ENCODE data around the gene OR6S1.
"Not testable (repeated sequence)": the region's sequence is repeated elsewhere in the genome, so short reads cannot be mapped to it uniquely, and the experiment has no call there.

The OR6S1 gene

GRCh38 chr14:20630340-20631022 is 11.0 kb downstream of the OR6S1 start:
- DNase-seq, result peak; percentile 16

DNA sequence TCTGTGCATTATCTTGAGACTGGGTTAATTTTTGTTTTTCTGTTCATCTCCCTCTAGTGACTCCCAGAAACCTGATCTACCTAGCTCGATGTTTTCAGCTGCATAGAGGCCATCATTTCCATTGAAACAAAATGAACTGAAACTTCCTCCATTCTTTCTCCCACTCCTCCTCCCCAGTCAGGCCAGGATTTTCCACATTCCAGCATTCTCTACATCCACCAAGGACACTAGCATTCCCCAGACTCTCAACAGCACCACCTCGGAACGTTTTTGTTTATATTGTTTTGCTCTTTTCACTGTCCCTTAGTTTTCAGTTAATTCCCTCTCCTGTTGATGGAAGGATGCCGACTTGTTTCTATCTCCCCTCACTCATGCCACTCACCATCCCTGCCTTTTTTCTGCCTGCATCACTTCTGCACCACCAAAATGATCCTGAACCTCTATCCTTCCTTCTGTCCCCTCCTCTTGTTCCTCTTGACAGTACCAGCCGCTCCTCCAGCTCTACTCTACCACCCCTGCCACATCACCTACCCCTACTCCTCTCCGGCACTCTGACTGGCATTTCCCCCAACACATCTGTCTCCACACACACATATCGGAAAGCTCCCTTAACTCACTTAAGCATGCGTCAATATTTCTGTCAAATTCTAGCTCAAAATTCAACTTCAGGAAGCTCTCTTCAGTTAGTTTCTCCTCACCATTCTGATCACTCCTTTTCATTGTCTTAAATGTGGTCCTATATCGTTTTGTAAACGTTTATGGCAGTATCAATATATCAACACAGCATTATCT is 13.2 kb downstream of the OR6S1 start:
- DNase-seq, result no peak

- DNase-seq, result no peak
Observed at GRCh38 chr14:20627346-20628027, 14.0 kb downstream of the OR6S1 start.

- DNase-seq, result no peak
Observed at GRCh38 chr14:20626274-20626673, 15.2 kb downstream of the OR6S1 start.

DNA sequence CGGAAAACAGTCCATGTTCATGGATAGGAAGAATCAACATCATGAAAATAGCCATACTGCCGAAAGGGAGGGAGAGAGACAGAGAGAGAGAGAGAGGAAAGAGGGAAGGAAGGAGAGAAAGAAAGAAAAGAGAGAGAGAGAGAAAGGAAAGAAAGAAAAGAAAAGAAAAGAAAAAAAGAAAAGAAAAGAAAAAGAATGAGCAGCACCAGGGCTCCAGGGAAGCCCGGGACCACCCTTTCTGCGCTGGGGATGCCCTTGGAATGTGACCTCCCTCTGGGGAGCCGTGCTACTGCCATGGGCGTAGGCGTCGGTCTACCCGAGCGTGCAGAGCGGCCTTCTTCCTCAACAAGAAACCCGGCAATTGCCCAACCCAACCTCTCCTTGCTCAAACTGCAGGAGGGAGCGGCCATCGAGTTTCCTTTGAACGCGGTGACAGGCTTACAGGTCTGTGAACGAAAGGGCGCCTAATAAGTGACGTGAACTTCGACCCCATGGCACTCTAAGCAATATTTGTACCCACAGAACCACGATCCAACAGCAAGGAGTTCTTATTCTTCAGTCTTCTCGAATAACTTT is 16.9 kb downstream of the OR6S1 start:
- no peak for DNase-seq

DNA sequence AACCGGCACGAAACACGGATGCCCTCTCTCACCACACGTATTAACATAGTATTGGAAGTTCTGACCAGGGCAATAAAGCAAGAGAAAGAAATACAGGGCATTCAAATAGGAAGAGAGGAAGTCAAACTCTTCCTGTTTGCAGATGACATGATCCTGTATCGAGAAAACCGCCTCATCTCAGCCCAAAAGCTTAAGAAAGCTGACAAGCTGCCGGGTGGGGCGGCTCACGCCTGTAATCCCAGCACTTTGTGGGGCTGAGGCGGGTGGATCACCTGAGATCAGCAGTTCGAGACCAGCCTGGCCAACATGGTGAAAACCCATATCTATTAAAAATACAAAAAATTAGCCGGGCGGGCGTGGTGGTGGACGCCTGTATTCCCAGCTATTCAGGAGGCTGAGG is 17.7 kb downstream of the OR6S1 start:
- DNase-seq, result no peak

- DNase-seq, result no peak
Observed at GRCh38 chr14:20622816-20623291, 18.6 kb downstream of the OR6S1 start.

DNA sequence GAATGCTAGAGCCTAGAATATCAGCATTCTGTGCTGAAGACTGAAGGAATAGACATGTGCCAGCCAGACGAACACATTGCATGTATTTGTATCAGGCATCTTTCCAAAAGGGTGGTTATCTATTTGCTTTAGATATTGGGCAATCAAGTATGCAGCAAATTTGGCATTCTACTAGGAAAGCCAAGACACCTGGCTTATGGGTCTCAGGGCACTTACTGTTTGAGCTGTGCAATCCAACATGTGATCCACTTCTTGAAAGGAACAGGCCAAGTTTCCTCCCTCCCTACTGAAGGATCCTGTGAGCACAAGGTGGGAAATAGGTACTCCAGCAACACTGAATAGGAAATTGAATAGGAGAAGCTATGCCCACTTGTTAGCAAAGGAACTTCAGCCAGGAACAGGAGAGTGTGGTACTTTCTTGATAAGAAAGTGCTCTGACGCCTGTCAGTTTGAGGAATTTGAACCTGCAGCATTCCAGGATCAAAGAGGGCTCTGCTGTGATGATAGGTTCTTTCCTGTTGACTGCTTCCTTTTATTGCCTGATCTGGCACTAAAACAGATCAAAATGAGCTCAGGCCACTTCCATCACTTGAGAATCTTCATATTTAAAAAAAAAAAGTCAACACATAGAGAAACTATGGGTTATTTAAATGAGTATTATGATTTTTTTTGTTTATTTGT is 20.6 kb downstream of the OR6S1 start:
- DNase-seq, result no peak

DNA sequence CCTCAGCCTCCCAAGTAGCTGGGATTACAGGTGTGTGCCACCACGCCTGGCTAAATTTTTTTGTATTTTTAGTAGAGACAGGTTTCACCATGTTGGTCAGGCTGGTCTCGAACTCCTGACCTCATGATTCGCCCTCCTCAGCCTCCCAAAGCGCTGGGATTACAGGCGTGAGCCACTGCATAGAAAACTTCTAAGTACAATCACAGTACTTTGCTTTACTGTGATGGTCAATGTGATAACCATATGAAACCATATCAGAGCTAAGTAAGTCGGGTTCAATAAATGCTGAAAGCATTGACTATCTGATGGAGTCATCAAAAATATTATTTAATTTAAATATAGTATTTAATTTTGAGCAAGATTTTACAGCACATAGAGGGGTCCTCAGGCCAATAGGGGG is 21.8 kb downstream of the OR6S1 start:
- DNase-seq, result not testable (repeated sequence)

GRCh38 chr14:20618271-20618749 is 23.2 kb downstream of the OR6S1 start:
- DNase-seq, result no peak

DNA sequence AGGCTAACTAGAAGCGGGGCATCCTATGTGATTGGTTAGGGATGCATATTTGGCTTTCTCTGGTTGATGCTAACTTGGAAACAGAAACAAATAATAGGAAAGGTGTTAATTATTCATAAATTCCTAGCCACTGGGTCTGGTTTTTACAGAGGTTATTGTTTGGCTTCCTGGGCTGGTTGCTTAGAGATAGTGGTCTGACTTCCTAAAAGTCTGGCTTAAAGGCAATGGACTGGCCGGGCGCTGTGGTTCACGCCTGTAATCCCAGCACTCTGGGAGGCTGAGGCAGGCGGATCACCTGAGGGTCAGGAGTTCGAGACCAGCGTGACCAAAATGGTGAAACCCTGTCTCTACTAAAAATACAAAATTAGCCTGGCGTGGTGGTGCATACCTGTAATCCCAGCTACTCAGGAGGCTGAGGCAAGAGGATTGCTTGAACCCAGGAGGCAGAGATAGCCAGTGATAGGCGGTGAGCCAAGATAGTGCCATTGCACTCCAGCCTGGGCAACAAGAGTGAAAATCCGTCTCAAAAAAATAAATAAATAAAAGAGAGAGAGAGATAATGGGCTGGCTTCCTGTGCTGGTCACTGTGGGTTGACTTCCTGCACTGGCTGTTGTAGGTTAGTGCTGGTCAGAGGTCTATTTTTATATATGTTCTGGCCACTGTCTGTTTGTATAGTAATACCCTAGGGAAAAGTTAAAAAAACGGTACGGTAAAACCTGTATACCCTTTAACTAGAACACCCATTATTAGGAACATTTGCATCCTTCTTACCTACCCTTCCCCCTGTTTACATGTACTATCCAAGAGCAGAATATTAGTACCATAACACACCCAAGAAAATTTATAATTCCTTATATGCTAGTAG is 24.1 kb downstream of the OR6S1 start:
- no peak for DNase-seq

- DNase-seq, result no peak
Observed at GRCh38 chr14:20615996-20616395, 25.5 kb downstream of the OR6S1 start.

- DNase-seq, result peak; percentile 54
Observed at GRCh38 chr14:20614038-20614840, 27.3 kb downstream of the OR6S1 start.

DNA sequence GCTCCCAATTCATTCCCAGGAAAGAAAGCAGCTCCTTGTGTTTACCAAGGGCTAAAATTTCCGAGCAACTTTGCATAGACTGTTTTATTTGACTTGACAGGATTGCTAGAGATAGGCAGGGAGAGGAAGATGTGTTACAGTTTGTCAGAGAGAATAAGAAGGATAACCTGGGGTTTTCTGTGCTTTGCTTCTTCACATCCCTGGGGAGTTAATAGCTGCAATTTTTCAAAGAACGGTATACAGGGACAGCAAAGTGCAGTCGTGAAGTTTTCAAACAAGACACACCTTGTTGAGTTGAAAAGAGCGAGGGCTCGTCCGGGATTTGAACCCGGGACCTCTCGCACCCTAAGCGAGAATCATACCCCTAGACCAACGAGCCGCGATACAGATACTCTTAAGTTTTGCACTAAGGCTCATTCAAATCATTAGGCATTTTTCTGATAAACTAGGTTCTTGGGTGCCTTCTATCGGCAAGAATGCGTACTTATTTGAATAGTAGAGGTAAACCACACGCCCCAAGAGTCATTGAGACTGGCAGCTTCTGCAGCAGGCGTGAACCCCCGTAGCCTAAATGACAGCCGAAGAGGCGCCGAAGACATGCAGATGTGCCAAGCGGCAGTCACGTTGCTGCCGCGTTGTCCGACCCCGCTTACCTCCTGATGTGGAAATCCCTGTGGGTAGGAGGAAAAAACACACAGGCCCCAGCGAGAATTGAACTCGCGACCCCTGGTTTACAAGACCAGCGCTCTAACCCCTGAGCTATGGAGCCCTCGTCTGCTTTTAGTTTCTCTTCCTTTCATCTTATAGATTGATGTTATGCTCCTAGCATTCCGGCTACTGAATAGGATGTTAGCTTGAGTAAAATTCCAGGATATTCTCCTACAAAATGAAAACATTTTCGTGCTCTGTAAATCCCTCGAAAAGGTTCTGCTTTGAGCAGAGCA is 28.1 kb downstream of the OR6S1 start:
- peak; percentile 99 for DNase-seq

DNA sequence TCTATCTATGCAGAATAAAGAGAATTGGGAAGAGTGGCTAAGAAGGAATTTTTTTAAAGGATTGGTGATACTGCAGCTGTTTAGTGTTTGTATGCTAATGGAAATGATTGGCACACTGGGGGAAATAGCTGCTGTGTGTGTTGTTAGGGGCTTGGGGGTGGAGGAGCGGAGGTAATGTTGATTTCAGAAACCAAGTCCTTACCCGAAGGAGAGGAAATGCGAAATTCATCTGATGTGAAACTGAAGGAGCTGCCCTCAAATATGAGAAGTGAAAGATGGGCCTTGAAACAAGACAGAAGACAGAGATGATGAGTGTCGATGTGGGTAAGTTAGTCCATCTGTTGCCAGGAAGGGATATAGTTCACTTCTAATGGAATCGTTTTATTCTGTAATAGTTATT is 29.1 kb downstream of the OR6S1 start:
- no peak for DNase-seq

- DNase-seq, result no peak
Observed at GRCh38 chr14:20611277-20611676, 30.2 kb downstream of the OR6S1 start.

- DNase-seq, result peak; percentile 67
Observed at GRCh38 chr14:20610002-20610765, 31.3 kb downstream of the OR6S1 start.

- peak; percentile 94 for DNase-seq
Observed at GRCh38 chr14:20609215-20610001, 32.1 kb downstream of the OR6S1 start.

Measured in NCI-H510A treated with DMSO at 0.1 percent for 48 hours (cell line).